Lung microvascular endothelial cell (primary cell): ENCODE data around the gene GPC5. TPM values are rescaled to one million over a fixed set of nuclear protein-coding genes. Genes with fewer than 3 reads are reported as not detected.

Source experiments
- DNase-seq, 2 donors: peaks; one replicate each; pipeline versions ENCODE4 v3.0.0 to v3.0.0-alpha.2; 2010; ENCODE audit warnings: low read depth in 2 of 2
- total RNA-seq: library from RNA; depleted of rRNA; stranded (reverse); fragments of >200 nt; gene quantifications from 2 replicates; pipeline ENCODE4 v1.2.1, GENCODE V29; 2014

Gene GPC5
- total RNA-seq, 1 donor from 2014 or later, result 0.79 TPM

DNA sequence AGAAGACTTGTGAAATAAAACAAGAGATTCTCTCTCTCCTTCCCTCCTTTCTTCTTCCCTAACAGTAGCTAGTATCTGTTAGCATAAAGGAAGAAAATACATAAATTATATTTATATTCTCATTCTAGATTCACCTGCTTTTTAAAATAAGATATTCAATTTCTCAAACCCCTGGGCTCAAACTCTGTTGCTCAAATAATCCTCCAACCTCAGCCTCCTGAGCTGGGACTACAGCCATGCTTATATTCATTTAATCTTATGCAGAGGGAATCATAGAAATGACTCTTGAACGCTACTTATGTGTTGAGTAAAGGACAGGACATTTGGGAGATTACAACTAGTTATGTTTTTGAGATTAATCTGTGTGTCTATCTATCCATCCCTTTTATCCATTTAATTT lies 56.2 kb downstream of the GPC5 start:
- DNase-seq, result no peak

DNA sequence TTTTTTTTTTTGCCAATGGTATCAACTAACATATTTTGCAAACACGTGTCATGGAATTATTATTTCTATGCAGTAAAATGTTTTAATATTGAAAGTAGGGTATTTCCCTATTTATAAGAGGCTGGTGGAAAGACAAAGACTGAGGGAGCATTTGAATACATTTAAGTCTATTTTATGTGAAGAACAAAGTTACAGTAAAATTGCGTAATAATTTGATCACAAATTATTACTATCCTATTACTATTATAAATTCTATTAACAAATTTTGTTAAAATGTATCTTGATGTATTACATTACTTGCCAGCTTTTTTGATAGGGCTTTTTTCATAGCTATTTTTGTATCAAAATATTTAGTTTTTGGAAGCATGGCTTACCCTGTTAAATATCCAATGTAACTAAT lies 58.4 kb downstream of the GPC5 start:
- DNase-seq, result no peak

DNA sequence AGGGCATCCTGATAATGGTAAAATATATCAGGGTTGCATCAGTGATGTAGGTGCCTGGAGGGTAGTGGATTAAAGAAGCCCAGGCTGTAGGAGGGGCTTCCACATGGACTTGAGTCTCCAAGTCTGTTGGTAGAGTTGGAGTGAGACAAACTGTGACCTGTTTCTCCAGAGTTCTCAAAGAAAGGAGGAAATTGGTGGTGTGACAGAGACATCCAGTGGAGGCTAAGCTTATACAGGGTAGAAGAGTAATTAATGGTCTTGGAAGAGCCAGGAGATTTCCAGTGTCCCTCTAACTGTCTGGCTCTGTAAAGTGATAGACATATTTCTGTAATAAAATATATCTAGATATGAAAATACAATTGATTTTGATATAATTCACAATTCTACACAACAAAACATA lies 61.1 kb downstream of the GPC5 start:
- no peak for DNase-seq

DNA sequence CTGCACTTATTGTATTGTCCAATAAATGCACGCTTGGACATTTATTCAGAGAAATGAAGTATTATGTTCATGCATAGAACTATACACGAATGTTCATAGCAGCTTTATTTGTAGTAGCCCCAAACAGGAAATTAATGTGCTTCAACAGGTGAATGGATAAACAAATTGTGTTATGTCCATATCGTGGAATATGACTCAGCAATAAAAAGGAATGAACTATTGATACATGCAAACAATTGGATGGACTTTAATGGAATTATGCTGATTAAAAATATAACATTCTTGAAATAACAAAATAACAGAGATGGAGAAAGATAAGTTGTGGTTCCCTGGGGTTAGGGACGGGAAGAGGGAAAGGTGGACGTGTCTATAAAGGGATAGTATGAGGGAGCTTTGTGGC lies 65.9 kb downstream of the GPC5 start:
- DNase-seq, result no peak

DNA sequence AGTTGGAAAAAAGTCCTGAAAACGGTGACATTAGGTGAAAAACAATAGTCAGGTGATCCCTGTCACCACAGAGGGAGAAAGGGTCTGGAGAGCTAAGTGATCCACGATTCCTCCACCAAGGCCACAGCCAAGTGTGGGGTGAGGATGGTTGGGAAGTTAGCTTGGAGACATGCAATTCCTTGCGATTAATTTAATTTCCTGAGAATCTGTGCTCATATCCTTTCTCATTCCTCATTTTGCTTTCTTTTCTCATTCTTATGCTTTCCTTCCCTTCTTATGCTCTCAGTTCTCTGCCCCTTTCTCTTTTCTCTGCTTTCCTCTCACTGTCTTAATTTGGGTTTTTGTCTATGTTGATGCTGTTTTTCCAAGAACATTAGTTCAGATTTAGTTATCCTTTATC lies 68.8 kb downstream of the GPC5 start:
- DNase-seq, result no peak

DNA sequence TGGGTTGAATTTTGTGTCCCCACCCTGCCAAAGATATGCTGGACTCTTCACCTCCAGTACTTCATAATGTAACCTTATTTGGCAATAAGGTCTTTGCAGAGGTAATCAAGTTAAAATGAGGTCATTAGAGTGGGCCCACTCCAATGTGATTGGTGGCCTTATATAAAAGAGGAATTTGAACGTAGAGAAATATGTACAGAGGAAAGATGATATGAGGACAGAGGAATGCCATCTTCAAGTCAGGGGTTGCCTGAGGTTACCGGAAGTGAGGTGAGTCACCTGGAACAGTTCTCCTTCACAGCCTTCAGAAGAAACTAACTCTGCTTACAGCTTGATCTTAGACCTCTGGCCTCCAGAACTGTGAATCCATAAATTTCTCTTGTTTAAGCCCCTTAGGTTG lies 69.9 kb downstream of the GPC5 start:
- no peak for DNase-seq

DNA sequence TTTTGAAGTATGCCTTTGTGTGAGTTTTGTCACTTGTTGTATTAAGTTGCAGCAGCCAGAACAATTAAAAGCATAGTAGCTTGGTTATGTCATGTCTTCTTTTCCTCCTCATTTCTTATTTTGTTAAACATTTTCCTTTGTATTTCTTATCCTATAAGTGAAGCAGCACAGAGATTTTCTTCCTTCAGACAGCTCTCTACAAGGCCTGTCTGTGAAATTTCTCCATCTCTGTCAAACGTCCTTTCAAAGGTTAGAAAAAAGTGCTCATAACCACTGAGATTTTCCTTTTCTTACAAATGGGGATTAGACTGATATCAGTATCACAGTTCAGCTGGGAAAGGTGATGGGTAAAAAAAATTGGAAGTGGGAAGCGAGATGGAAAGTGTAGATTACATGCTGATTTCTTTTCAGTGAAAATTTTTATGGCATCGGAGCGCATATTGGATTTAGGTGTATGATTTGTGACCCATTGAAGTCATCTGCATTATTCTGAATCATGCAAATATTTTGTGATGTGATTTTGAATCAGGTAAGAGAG lies 71.7 kb downstream of the GPC5 start:
- DNase-seq, result no peak

DNA sequence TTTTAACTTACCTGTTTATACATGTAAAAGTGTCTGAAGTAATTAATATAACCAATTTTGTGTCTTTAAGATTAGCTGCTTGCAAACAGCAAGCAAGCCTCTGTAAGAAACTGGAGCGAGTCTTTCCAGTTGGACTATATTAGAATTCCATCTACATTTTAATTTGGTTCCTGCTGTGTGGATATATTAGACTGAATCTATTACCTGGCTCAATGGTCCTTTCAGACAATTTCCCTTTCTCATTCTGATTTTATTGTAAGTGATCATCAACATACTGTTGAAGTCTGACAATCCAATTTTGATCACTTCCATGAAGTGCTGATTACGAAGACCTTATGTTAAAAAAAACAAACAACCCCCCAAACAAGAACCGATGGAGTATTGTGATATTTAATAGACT lies 72.3 kb downstream of the GPC5 start:
- DNase-seq, result no peak

DNA sequence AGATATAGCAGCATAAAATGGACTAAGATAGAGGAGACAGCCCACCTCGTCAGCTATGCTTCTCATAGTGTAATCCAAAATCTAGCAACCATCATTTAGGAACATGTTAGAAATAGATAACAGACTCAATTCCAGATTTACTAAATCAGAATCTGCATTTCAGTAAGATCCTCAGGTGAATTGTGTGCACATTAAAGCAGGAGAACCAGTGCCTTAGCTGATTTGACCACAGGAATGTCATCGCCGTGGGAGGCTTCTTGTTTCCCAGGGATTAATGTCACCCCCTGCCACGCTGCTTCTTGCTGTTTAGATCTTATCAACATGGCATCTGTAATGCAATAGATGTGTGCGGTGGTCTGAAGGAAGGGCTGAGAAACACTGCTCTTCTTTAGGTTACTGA lies 84.0 kb downstream of the GPC5 start:
- DNase-seq, result no peak

DNA sequence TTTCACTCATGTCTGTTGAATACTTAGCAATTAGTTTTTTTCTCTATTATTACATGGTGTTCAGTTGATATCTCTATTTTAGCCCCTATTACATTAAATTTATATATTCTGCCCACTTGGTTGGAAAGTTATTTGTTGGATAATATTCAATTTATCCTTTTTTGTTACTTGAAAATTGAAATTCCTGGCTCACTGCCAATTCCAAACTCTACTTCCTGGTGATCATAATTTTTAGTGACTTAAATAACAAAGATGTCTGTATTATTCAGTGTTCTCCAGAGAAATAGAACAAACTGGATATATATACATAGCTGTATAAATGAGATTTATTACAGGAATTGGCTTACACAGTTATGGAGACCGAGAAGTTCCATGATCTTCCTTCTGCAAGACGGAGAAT lies 93.6 kb downstream of the GPC5 start:
- DNase-seq, result no peak

DNA sequence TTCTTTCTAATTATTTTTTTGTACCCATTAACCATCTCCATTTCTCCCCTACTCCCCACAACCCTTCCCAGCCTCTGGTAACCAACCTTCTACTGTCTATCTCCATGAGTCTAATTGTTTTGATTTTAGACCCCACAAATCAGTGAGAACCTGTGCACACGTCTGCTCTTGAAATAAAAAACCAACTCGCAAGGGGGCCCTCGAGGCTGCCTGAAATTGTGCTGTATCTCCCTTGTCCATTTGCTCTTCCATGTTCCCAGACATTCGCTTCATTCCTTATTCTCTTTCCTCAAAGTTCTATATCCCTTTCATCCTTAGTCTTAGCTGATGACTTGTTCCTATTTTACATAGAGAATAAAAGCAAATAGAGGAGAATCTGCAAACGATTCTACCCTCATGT lies 95.0 kb downstream of the GPC5 start:
- DNase-seq, result no peak

DNA sequence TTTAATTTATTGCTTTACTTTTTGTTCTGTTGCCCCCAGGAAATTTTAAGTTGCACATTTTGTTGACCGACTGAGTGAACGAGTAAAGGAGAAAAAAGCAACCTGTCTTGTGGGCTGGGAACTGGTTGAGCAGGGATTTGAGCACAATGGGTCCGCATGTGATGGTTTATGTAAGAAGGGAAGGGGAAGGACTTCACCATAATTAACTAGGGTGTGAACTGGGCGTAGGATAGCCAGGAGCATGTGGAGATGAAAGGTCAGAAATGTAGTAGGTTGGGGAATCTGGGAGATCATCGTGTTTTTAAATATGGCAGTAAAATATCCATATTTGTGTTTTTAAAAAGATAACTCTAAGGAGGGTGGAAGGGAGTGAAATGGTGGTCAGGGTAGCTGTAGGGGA lies 99.9 kb downstream of the GPC5 start:
- DNase-seq, result no peak

DNA sequence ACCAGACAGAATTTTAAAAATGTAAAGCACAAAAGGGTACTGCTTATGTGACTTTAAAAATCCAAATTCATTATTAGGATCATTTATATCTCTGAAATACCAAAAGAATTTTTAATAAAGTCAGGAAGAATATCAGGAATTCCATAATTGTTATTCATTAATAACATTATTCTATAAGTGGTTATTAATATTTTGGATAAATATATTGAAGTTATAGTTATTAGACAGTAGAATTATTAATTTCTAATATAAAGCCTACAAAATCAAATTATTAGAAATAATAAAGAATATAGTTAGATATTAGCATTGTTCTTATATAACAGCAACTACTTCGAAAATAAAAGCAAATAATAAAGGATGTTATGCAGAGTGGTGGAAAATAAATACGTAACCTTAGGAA lies 105.8 kb downstream of the GPC5 start:
- DNase-seq, result no peak

DNA sequence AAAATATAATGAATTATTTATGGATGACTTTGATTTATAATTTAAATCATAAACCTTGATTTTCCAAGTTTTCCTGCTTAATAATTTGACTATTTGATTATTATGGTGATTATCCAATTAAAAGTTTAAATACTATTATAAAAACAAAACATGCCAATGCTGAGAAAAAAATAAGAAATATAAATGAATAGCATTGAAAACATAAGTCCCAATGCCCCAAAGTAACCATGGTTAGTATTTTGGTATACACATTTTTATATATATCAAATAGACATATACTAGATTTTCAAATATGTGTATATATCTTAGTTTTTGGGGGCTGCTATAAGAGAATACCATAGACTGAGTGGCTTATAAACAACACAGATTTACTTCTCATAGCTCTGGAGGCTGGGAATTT lies 108.3 kb downstream of the GPC5 start:
- DNase-seq, result no peak

DNA sequence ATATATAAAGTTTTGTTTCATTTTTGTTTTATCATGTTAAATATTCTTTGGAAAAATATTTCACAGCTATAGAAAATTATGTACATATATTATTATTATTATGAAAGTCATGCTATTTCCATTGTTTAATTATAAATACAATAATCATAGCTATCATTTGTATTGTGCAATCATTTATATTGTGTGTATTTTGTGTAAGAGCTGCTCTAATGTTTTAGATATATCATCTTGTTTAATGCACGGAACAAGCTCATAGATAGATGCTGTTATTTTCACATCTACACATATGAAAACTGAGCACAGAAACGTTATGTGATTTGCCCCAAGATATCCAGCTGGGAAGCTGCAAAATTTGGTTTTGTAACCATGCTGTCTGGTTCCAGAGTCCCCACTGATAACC lies 111.6 kb downstream of the GPC5 start:
- no peak for DNase-seq

DNA sequence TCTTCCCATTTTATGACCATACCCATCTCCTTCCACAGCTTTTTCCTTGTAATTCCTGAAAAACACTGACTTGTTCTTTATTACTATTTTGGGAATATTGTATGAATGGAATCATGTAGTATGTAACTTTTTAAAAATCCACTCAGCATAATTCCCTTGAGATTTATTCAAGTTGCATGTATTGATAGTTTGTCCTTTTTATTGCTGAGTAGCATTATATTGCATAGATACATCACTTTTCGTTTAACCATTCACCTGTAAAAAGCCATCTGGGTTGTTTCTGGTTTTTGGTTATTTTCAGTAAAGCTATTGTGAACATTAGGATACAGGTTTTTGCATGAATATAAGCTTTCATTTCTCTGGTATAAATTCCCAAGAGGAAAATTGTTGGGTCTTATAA lies 115.4 kb downstream of the GPC5 start:
- no peak for DNase-seq

DNA sequence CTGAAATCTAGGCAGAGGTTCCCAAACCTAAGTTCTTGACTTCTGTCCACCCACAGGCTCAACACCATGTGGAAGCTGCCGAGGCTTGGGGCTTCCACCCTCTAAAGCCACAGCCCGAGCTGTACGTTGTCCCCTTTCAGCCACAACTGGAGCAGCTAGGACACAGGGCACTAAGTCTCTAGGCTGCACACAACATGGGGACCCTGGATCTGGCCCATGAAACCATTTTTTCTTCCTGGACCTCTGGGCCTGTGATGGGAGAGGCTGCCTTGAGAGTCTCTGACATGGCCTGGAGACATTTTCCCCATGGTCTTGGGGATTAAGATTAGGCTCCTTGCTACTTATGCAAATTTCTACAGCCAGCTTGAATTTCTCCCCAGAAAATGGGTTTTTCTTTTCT lies 118.4 kb downstream of the GPC5 start:
- DNase-seq, result no peak

DNA sequence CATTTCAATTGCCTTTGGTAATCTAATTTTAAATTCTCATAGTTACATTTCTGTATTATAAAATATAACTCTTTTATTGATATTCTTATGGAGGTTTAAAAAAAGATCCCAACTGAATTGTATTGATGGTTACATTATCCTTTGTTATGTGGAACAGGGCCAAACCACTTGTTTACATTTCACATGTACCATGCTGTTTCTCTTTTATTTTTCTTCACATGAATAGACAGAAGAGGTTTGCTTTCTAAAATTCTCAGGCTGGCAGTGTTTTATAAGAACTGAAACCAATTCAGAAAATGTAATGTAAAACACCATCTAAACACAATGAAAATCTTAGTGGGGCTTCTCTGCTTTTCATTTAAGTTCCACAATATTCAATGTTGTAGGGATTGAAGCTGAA lies 122.5 kb downstream of the GPC5 start:
- DNase-seq, result no peak

DNA sequence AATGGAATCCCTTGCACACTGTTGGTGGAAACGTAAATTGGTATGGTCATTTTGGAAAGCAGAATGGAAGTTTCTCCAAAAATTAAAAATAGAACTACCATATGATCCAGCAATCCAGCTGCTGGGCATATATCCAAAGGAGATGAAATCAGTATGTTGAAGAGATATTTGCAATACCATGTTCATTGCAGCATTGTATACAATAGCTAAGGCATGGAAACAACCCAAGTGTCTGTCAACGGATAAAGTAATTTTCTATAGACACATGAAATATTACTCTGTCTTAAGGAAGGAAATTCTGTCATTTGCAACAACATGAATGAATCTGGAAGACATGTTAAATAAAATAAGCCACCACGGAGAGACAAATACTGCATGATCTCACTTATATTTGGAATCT lies 124.7 kb downstream of the GPC5 start:
- DNase-seq, result no peak

DNA sequence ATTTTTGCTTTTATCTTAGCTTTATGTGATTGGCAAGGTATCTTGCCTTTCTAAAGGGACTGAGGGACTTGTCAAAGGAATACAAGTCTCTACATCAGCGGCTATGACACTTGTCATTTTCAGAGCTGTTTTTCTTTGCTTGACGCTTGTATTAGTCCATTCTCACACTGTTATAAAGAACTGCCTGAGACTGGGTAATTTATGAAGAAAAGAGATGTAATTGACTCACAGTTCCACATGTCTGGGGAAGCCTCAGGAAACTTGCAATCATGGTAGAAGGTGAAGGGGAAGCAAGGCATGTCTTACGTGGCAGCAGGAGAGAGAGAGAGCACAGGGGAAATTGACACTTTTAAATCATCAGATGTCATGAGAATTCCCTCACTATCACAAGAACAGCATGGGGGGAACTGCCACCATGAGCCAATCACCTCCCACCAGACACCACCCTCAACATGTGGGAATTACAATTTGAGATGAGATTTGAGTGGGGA lies 128.2 kb downstream of the GPC5 start:
- no peak for DNase-seq

DNA sequence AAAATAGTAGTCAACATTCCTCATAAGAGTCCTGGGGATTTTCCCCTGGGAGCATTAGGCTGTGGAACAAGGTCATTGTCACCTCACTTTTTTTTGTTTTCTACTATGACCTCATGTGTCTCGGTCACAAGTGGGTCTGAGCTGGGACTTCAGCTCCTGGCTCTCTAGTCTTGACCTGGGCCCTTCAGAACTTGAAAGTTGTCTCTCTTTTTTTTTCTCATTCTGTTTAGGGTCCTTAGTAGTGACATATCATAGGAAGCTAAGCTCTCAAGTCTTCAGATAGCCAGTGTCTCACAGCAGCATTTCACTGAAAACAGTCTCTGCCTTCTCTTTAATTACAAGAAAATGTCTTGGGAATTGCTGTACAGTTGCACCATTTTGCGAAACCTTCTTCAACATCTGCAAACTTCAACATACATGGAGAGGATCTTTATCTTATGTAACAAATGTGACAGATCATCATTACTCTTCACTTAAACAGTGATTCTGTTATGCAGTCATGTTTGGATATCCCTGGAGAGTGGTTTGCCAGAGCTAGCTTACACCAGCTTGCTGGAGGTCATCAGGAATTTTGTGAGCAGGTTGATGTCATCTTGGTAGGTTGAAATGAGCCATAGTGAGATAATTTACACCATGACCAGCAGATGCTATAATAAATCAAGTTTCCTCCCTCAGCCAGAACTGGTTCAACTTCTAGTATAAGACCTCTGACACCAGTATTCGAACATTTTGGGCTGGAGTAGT lies 131.5 kb downstream of the GPC5 start:
- no peak for DNase-seq

DNA sequence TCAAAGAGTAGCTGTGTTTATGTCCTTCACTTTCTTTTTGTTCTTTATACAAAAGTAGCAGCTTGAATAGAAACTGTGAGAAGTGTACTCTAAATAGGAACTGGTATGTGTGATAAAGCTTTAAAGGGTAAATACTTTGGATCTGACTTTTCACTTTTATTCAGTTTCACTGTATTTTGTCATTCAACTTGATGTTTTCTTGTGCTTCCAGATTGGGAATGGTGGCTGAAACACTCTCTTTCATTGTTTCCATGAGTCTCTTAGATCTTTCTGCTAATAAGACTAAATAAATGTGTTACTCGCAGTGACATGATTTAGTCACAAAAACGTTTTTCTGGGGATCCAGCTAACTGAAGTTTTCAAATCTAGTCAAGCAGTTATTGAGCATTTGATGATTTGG lies 133.2 kb downstream of the GPC5 start:
- no peak for DNase-seq

DNA sequence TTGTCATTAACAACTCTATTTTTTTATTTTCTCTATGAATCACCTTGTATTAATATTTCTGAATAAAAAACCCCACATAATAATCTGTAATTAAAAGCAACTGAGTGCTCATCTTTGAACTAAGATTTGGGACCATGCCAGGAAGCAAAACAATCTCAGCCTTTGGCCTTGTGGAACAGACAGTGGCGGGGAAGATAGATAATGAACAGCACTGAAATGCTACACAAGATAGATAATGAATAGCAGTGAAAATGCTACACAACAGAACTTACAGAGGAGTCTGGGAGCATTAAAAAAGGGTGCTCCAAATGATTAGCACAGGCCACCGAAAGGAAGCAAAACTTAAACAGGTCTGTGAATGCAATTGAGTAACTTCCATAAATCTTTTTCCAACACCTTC lies 134.9 kb downstream of the GPC5 start:
- no peak for DNase-seq

DNA sequence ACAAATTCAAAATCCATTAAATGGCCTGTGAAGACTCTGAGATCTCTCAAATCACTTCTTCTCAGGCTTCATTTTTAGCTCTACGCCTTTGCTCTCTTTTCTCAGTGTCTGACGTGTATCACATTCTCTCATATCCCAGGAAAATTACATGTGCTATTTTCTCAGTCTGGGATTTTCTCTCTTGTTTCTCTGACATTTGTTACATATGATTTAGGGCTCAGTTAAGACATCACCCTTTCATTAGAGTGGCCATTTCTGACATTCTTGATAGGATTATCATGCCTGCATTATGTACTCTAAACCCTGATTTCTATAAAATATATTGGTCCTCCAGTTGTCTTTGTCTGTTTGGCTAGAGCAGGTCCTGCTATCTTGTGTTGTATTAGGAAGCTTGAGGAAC lies 136.6 kb downstream of the GPC5 start:
- no peak for DNase-seq
